Colon (tissue), 2 donors: ENCODE measurements around the gene DNAJB2.
"Not testable (repeated sequence)": the region's sequence is repeated elsewhere in the genome, so short reads cannot be mapped to it uniquely, and the experiment has no call there.

ENCODE experiments used
- FAIRE-seq: peaks from 2 replicates; lab custom pipeline; 2012; peaks lifted over from hg19 to GRCh38; lab: Jason Lieb, UNC
- donor health status: control.
- donor health status: control.

DNAJB2 gene

GRCh38 chr2:219302412-219302968, 23.3 kb downstream of the DNAJB2 start:
- FAIRE-seq, result no peak

GRCh38 chr2:219304223-219304622, 25.1 kb downstream of the DNAJB2 start:
- FAIRE-seq, result no peak

GRCh38 chr2:219306047-219306446, 26.9 kb downstream of the DNAJB2 start:
- no peak for FAIRE-seq

GRCh38 chr2:219308142-219309101, 29.3 kb downstream of the DNAJB2 start:
- FAIRE-seq, result no peak

GRCh38 chr2:219309278-219309677, 30.1 kb downstream of the DNAJB2 start, which contains the start of gene PTPRN:
Gene PTPRN (minus strand): TSS chr2:219309401. CDS start chr2:219309332, 69 bp downstream.
- no peak for FAIRE-seq

GRCh38 chr2:219312683-219313263, 33.6 kb downstream of the DNAJB2 start:
- FAIRE-seq, result not testable (repeated sequence)

- no peak for FAIRE-seq
These were observed 35.8 kb downstream of the DNAJB2 start for GRCh38 chr2:219314804-219315468.

GRCh38 chr2:219323434-219323833, 44.3 kb downstream of the DNAJB2 start:
- no peak for FAIRE-seq

- FAIRE-seq, result no peak
These were observed 46.0 kb downstream of the DNAJB2 start for GRCh38 chr2:219325136-219325535.

- no peak for FAIRE-seq
These were observed 46.6 kb downstream of the DNAJB2 start for GRCh38 chr2:219325657-219326315.

- FAIRE-seq, result no peak
These were observed 48.6 kb downstream of the DNAJB2 start for GRCh38 chr2:219327719-219328118.

GRCh38 chr2:219331560-219332213, 52.5 kb downstream of the DNAJB2 start:
- no peak for FAIRE-seq

GRCh38 chr2:219332542-219332941, 53.4 kb downstream of the DNAJB2 start, which contains the start of gene RESP18:
Gene RESP18 (minus strand): TSS chr2:219332744.
- no peak for FAIRE-seq

- FAIRE-seq, result no peak
These were observed 54.9 kb downstream of the DNAJB2 start for GRCh38 chr2:219334076-219334475.

- no peak for FAIRE-seq
These were observed 56.2 kb downstream of the DNAJB2 start for GRCh38 chr2:219335373-219335786.
